Bone marrow (tissue), 2 donors: Measurements from ENCODE around the gene ADAP1.

Experiments used
- DNase-seq, 2 donors: peaks; one replicate each; lab custom pipeline; 2025; lab: John Stamatoyannopoulos, UW

Gene ADAP1

GRCh38 chr7:922334-923107 lies 32.0 kb downstream of the ADAP1 start:
- DNase-seq, result no peak

GRCh38 chr7:921581-922333 lies 32.7 kb downstream of the ADAP1 start:
- no peak for DNase-seq

GRCh38 chr7:921071-921461 lies 33.4 kb downstream of the ADAP1 start:
- no peak for DNase-seq

GRCh38 chr7:920351-921070 lies 34.0 kb downstream of the ADAP1 start:
- no peak for DNase-seq

GRCh38 chr7:919924-920341 lies 34.5 kb downstream of the ADAP1 start:
- DNase-seq, result no peak

GRCh38 chr7:919114-919442 lies 35.4 kb downstream of the ADAP1 start:
- DNase-seq, result no peak

- DNase-seq, result no peak
Observed at GRCh38 chr7:918441-919113, 35.9 kb downstream of the ADAP1 start.

GRCh38 chr7:918118-918425 lies 36.4 kb downstream of the ADAP1 start:
- no peak for DNase-seq

GRCh38 chr7:917255-918117 lies 37.0 kb downstream of the ADAP1 start:
- DNase-seq, result no peak

GRCh38 chr7:916291-916941 lies 38.1 kb downstream of the ADAP1 start:
- no peak for DNase-seq

- DNase-seq, result no peak
Observed at GRCh38 chr7:915291-916218, 38.9 kb downstream of the ADAP1 start.

GRCh38 chr7:914521-915194 lies 39.8 kb downstream of the ADAP1 start:
- DNase-seq, result no peak

GRCh38 chr7:913736-914520 lies 40.6 kb downstream of the ADAP1 start:
- DNase-seq, result no peak

GRCh38 chr7:911791-912480 lies 42.5 kb downstream of the ADAP1 start:
- no peak for DNase-seq

- no peak for DNase-seq
Observed at GRCh38 chr7:910931-911431, 43.5 kb downstream of the ADAP1 start.

- no peak for DNase-seq
Observed at GRCh38 chr7:910441-910861, 44.0 kb downstream of the ADAP1 start.
